Fibroblast of peridontal ligament (primary cell): ENCODE measurements around the gene ITGB7.

ENCODE experiments used
- DNase-seq: peaks from one replicate; pipeline ENCODE4 v3.0.0-alpha.2; 2010; ENCODE audit errors: extremely low read depth

Gene ITGB7

GRCh38 chr12:53145383-53146260 lies 61.4 kb downstream of the ITGB7 start:
- peak; percentile 86 for DNase-seq

- DNase-seq, result no peak
Measured at GRCh38 chr12:53143355-53143754, 63.7 kb downstream of the ITGB7 start.
